Natural killer cell treated with Interleukin-12 subunit alpha and Interleukin-12 subunit beta and Interleukin-15 and Interleukin-18, amount 100 ng/mL, for 72 hours (primary cell): ENCODE results near the gene ETS1. TPM values are rescaled to one million over a fixed set of nuclear protein-coding genes. Genes with fewer than 3 reads are reported as not detected.

ENCODE experiments used
- ATAC-seq, 2 donors: fragments of 150-1000 bp; cut with Tn5 transposase in 1 of 2; sonication (Bioruptor Pico), chemical (Tn5 transposase) in 1 of 2; 2 replicates each; pipeline ENCODE4 v1.10.0; 2021
- DNase-seq: peaks from one replicate; pipeline ENCODE4 v3.0.0; 2022; ENCODE audit warnings: low spot score
- H3K27ac Mint-ChIP-seq, 2 donors: 1 replicate in 1 of 2; 2 replicates in 1 of 2; pipeline ENCODE4 v1.8.0; 2022; ENCODE audit warnings: mixed read lengths in 2 of 2, mild to moderate bottlenecking in 1 of 2, moderate library complexity in 1 of 2
- H3K27me3 Mint-ChIP-seq, 2 donors: 1 replicate in 1 of 2; 2 replicates in 1 of 2; pipeline ENCODE4 v1.8.0; 2022; ENCODE audit warnings: mixed read lengths in 2 of 2
- H3K36me3 Mint-ChIP-seq: one replicate; pipeline ENCODE4 v1.8.0; 2022; ENCODE audit warnings: mixed read lengths
- H3K4me1 Mint-ChIP-seq, 2 donors: 1 replicate in 1 of 2; 2 replicates in 1 of 2; pipeline ENCODE4 v1.8.0; 2022; ENCODE audit warnings: low read depth in 2 of 2, mixed read lengths in 2 of 2, mild to moderate bottlenecking in 1 of 2
- H3K4me3 Mint-ChIP-seq: one replicate; pipeline ENCODE4 v1.8.0; 2022; ENCODE audit warnings: mixed read lengths
- H3K9me3 Mint-ChIP-seq: 2 replicates; pipeline ENCODE4 v1.8.0; 2022; ENCODE audit warnings: mixed read lengths
- total RNA-seq, 2 donors: library from RNA; stranded (reverse); gene quantifications; one replicate each; pipeline ENCODE4 v1.2.3, GENCODE V29; 2022

ETS1 gene
- total RNA-seq, 2 donors from 2014 or later, result 521 to 738 TPM

- Mint-ChIP-seq H3K4me1 (peaks cover 58 to 78% of the 10 kb centered on the region in 2 donors), H3K4me3 (peak overlapping the region; percentile 98), H3K9me3 (no peaks in the 10 kb centered on the region)
Measured at GRCh38 chr11:128517451-128518230, 69.7 kb downstream of the ETS1 start.

GRCh38 chr11:128516886-128517285 lies 70.5 kb downstream of the ETS1 start:
- H3K4me1 Mint-ChIP-seq, result peaks cover 65 to 85% of the 10 kb centered on the region in 2 donors

More at GRCh38 chr11:128517451-128518230, 69.7 kb downstream of the ETS1 start:
- DNase-seq, result no peak
- Mint-ChIP-seq H3K27me3 (no peaks in the 10 kb centered on the region), H3K27ac (peak overlapping the region; percentile 95 to 96), H3K36me3 (peaks cover 86% of the 10 kb centered on the region)
- ATAC-seq, result no peak

DNA sequence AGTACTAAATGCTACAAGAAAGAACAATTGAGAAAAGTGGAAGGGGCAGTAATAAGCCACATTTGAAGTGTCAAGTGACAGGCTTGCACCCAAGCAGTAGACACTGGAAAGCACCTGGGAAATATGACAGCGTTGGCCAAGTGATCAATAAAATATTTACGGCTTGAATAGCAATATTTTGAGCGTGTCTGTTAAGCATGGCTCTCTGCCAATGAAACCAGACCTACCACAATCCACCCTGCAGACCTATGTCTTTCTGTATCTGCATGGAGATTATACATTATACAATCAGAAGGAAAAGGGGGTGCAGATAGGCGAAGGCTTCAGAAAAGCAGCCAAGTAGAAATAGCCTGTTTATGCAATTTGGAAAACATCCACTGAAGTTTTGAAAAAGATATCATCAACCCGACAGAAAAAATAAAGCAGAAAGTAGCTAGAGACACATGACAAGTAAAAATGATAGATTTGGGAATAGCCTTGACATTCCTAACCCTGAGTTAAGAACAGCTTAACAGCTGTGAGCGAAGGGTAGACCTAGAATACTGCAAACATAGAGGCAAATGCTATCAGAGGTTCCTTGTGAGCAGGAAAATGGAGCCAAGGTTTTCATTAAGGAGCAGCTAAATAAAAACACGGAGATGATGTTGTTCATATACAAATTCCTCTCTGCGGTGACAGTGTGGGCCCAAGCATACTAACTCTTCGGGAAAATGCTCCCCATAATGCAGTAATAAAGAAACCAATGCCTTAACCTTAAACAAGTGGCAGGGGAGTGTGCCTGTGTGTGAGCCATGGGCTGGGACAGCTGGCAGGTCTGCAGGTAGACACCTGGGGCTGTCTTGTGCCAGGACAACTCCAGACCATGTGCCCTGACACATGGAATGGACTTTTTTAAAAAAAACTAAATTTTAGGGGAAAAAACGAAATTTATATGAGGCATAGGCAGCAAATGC lies 71.3 kb downstream of the ETS1 start:
- ATAC-seq (no peak), DNase-seq (no peak)
- Mint-ChIP-seq H3K36me3 (peaks cover 92% of the 10 kb centered on the region), H3K27me3 (no peaks in the 10 kb centered on the region), H3K27ac (peak overlapping the region; percentile 95 to 96), H3K9me3 (no peaks in the 10 kb centered on the region), H3K4me3 (peak overlapping the region; percentile 98), H3K4me1 (peaks cover 73 to 93% of the 10 kb centered on the region in 2 donors)

More at GRCh38 chr11:128516886-128517285, 70.5 kb downstream of the ETS1 start:
- Mint-ChIP-seq H3K27ac (peak overlapping the region; percentile 95 to 96), H3K36me3 (peaks cover 93% of the 10 kb centered on the region), H3K27me3 (no peaks in the 10 kb centered on the region), H3K4me3 (peak overlapping the region; percentile 98), H3K9me3 (no peaks in the 10 kb centered on the region)
- DNase-seq, result no peak
- ATAC-seq, result no peak

GRCh38 chr11:128515086-128515485 lies 72.3 kb downstream of the ETS1 start:
- H3K4me3 Mint-ChIP-seq, result peak overlapping the region; percentile 98
- no peaks in the 10 kb centered on the region for H3K27me3 Mint-ChIP-seq
- H3K36me3 Mint-ChIP-seq, result peaks cover 89% of the 10 kb centered on the region
- DNase-seq, result no peak
- H3K9me3 Mint-ChIP-seq, result no peaks in the 10 kb centered on the region
- no peak for ATAC-seq
- H3K4me1 Mint-ChIP-seq, result peaks cover 83 to 94% of the 10 kb centered on the region in 2 donors
- peak overlapping the region; percentile 95 to 96 for H3K27ac Mint-ChIP-seq

DNA sequence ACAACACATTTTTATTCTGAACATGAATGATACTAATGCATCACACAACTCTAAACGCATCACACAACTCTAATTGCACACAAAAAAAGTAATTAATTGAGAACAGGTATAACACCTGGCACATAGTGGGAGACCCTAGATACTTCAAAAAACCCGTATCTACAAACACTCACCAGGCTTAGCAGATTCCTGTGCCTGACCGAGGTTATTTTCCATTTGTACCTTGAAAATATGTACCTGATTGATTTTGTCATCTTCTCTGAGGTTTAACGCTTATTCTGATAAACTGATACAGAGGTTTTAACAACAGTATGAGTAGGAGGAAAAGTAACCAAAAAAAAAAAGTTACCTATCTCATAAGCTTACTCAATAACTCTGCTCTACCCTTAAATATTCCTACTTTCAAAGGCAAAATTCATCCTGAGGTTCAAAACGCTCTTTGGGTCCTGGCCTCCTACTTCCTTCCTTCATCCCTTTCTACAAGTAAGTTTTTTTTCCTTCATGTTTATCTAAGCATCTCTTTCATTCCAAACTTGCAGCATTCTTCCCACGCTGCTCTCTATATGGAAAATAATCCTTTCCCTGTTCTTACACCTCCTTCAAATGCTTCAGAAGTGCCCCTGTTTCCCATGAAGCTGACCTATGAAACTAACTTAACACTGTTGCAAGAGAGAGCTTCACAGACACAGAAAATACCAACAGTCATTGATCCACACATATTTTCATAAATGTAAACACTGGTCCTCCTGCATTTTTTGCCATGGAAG lies 73.3 kb downstream of the ETS1 start:
- peak overlapping the region; percentile 95 to 96 for H3K27ac Mint-ChIP-seq
- peak overlapping the region; percentile 98 for H3K4me3 Mint-ChIP-seq
- H3K36me3 Mint-ChIP-seq, result peaks cover 85% of the 10 kb centered on the region
- no peak for DNase-seq
- H3K9me3 Mint-ChIP-seq, result no peaks in the 10 kb centered on the region
- no peaks in the 10 kb centered on the region for H3K27me3 Mint-ChIP-seq
- peaks cover 93 to 100% of the 10 kb centered on the region in 2 donors for H3K4me1 Mint-ChIP-seq
- ATAC-seq, result no peak

DNA sequence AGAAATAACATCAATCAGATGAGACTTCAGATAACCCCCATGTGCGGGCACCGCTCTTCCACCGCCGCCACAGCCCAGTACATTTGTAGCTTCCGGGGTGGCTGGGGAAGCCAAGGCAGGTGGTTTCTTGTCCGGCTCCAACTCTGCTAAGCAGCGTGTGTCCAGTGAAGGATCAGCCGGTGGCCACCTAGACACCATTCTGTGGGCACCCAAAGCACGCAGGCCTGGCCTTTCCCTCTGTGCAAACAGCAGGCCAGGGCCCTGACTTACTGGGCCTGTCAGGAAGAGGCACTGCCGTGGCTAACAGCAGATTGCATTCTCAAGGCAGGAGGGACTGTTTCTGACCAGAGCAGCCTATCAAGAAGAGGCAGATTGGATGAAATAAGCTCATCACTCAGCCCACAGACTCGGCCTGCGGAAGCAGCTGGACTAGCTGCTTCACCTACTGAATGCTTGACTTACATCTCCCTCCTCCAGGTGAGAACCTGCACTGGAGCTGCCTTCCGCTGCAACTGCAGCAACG lies 74.8 kb downstream of the ETS1 start:
- H3K27ac Mint-ChIP-seq, result peak overlapping the region; percentile 95 to 96

GRCh38 chr11:128511712-128512111 lies 75.6 kb downstream of the ETS1 start:
- no peak for DNase-seq
- ATAC-seq, result no peak
- H3K9me3 Mint-ChIP-seq, result no peaks in the 10 kb centered on the region
- H3K4me1 Mint-ChIP-seq, result peaks cover 93 to 97% of the 10 kb centered on the region in 2 donors
- no peaks in the 10 kb centered on the region for H3K27me3 Mint-ChIP-seq
- H3K27ac Mint-ChIP-seq, result peak overlapping the region; percentile 95 to 96
- peaks cover 71% of the 10 kb centered on the region for H3K36me3 Mint-ChIP-seq
- peak overlapping the region; percentile 98 for H3K4me3 Mint-ChIP-seq

More for the DNA sequence above, 74.8 kb downstream of the ETS1 start:
- peaks cover 91 to 97% of the 10 kb centered on the region in 2 donors for H3K4me1 Mint-ChIP-seq
- peak; percentile 77 for DNase-seq
- H3K36me3 Mint-ChIP-seq, result peaks cover 79% of the 10 kb centered on the region
- H3K4me3 Mint-ChIP-seq, result peak overlapping the region; percentile 98
- H3K9me3 Mint-ChIP-seq, result no peaks in the 10 kb centered on the region
- ATAC-seq, result peak; percentile 80 to 86
- H3K27me3 Mint-ChIP-seq, result no peaks in the 10 kb centered on the region

- DNase-seq, result no peak
- Mint-ChIP-seq H3K4me1 (peaks cover 93 to 97% of the 10 kb centered on the region in 2 donors), H3K9me3 (no peaks in the 10 kb centered on the region), H3K4me3 (peak overlapping the region; percentile 98), H3K36me3 (peaks cover 66% of the 10 kb centered on the region), H3K27me3 (no peaks in the 10 kb centered on the region), H3K27ac (peak overlapping the region; percentile 95 to 96)
- ATAC-seq, result peak in 1 of 2 donors; percentile 58
Measured at GRCh38 chr11:128509621-128510389, 77.6 kb downstream of the ETS1 start.

- H3K36me3 Mint-ChIP-seq, result peaks cover 66% of the 10 kb centered on the region
- no peak for DNase-seq
- peak overlapping the region; percentile 98 for H3K4me3 Mint-ChIP-seq
- peaks cover 93 to 97% of the 10 kb centered on the region in 2 donors for H3K4me1 Mint-ChIP-seq
- H3K27me3 Mint-ChIP-seq, result no peaks in the 10 kb centered on the region
- H3K27ac Mint-ChIP-seq, result peak overlapping the region; percentile 95 to 96
- H3K9me3 Mint-ChIP-seq, result no peaks in the 10 kb centered on the region
- no peak for ATAC-seq
Measured at GRCh38 chr11:128508770-128509510, 78.4 kb downstream of the ETS1 start.

DNA sequence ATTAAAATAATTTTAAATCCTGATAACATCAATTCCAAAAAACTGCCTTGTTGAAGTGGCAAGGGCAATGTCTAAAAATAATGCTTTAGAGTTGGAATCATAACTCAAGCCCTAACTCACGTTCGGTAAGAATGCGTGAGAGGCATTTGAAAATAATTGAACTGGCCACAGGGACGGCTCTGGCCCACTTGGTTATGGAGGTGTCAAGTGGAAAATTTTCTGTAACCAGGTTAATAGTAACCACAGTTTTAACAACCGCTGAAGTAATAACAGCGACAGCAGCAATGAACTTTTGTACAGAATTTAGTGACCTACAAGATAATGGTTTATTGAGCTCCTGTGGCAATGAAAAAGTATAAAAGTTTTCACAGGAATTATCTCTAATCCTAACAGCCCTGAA lies 79.4 kb downstream of the ETS1 start:
- no peaks in the 10 kb centered on the region for H3K9me3 Mint-ChIP-seq
- DNase-seq, result no peak
- H3K27me3 Mint-ChIP-seq, result no peaks in the 10 kb centered on the region
- peak overlapping the region; percentile 98 for H3K4me3 Mint-ChIP-seq
- peaks cover 92 to 97% of the 10 kb centered on the region in 2 donors for H3K4me1 Mint-ChIP-seq
- H3K36me3 Mint-ChIP-seq, result peaks cover 62% of the 10 kb centered on the region
- peak; percentile 13 to 38 for ATAC-seq
- peak overlapping the region; percentile 95 to 96 for H3K27ac Mint-ChIP-seq

- Mint-ChIP-seq H3K27me3 (no peaks in the 10 kb centered on the region), H3K4me1 (peaks cover 92 to 97% of the 10 kb centered on the region in 2 donors), H3K27ac (peak overlapping the region; percentile 95 to 96), H3K36me3 (peaks cover 54% of the 10 kb centered on the region), H3K9me3 (no peaks in the 10 kb centered on the region), H3K4me3 (peak overlapping the region; percentile 98)
- ATAC-seq (peak; percentile 55 to 59), DNase-seq (no peak)
Measured at GRCh38 chr11:128506999-128507611, 80.3 kb downstream of the ETS1 start.
